ENCODE measurements around the gene SCFD1.

DNA sequence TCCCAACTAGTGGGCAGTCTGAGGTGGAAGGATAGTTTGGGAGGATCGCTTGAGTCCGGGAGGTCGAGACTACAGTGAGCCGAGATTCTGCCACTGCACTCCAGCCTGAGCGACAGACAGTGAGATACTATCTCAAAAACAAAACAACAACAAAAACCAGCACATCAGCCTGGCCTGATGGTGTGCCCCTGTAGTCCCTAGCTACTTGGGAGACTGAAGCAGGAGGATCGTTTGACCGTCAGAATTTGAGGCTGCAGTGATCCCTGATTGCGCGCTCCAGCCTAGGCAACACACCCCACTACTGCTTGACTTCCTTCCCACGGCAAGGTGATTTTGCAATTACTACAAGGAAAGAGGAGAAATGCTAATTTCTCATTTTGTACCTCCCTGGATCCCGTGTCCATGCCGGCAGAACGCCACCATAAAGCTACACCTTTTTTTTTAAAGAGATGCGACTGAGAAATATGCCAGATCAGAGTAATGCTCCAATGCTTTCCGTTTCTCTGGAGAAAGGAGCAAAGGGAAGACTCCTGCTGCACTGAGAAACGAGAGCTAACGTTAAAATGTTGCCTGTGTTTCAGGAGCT is 672 bp upstream of the SCFD1 start:
- TF ChIP-seq GABPA (IDR thresholded peaks at IDR 0.05 in 1 of 2, conservative IDR thresholded peaks at IDR 0.05 in 1 of 2) (no peak), HNF4A (conservative IDR thresholded peaks at IDR 0.05) (no peak), EGR1 (IDR thresholded peaks at IDR 0.05; ENCODE audit: low read depth in 2 of 2) (no peak)
- TF ChIP-seq, protein P1, sequence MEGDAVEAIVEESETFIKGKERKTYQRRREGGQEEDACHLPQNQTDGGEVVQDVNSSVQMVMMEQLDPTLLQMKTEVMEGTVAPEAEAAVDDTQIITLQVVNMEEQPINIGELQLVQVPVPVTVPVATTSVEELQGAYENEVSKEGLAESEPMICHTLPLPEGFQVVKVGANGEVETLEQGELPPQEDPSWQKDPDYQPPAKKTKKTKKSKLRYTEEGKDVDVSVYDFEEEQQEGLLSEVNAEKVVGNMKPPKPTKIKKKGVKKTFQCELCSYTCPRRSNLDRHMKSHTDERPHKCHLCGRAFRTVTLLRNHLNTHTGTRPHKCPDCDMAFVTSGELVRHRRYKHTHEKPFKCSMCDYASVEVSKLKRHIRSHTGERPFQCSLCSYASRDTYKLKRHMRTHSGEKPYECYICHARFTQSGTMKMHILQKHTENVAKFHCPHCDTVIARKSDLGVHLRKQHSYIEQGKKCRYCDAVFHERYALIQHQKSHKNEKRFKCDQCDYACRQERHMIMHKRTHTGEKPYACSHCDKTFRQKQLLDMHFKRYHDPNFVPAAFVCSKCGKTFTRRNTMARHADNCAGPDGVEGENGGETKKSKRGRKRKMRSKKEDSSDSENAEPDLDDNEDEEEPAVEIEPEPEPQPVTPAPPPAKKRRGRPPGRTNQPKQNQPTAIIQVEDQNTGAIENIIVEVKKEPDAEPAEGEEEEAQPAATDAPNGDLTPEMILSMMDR (IDR thresholded peaks at IDR 0.05; ENCODE audit: low read depth, low read length, missing input control), result no peak
- TF ChIP-seq, protein P2, sequence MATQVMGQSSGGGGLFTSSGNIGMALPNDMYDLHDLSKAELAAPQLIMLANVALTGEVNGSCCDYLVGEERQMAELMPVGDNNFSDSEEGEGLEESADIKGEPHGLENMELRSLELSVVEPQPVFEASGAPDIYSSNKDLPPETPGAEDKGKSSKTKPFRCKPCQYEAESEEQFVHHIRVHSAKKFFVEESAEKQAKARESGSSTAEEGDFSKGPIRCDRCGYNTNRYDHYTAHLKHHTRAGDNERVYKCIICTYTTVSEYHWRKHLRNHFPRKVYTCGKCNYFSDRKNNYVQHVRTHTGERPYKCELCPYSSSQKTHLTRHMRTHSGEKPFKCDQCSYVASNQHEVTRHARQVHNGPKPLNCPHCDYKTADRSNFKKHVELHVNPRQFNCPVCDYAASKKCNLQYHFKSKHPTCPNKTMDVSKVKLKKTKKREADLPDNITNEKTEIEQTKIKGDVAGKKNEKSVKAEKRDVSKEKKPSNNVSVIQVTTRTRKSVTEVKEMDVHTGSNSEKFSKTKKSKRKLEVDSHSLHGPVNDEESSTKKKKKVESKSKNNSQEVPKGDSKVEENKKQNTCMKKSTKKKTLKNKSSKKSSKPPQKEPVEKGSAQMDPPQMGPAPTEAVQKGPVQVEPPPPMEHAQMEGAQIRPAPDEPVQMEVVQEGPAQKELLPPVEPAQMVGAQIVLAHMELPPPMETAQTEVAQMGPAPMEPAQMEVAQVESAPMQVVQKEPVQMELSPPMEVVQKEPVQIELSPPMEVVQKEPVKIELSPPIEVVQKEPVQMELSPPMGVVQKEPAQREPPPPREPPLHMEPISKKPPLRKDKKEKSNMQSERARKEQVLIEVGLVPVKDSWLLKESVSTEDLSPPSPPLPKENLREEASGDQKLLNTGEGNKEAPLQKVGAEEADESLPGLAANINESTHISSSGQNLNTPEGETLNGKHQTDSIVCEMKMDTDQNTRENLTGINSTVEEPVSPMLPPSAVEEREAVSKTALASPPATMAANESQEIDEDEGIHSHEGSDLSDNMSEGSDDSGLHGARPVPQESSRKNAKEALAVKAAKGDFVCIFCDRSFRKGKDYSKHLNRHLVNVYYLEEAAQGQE (IDR thresholded peaks at IDR 0.05), result no peak
- TF ChIP-seq, protein P3, sequence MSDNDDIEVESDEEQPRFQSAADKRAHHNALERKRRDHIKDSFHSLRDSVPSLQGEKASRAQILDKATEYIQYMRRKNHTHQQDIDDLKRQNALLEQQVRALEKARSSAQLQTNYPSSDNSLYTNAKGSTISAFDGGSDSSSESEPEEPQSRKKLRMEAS (IDR thresholded peaks at IDR 0.05), result no peak
